OCI-LY1 (cell line): ENCODE results near the gene CRADD.

Experiments used
- CTCF ChIP-seq: fragments of 200-600 bp; sonication (generic), shearing (Covaris generic); IDR thresholded peaks from 2 replicates; pipeline ENCODE4 v1.5.1; 2017; ENCODE audit warnings: mild to moderate bottlenecking, antibody characterized with exemption, low read length, moderate library complexity, mixed read lengths
- EZH2 ChIP-seq: fragments of 200-600 bp; sonication (generic), shearing (Covaris generic); IDR thresholded peaks from 2 replicates; pipeline ENCODE4 v1.8.0; 2017; ENCODE audit warnings: borderline replicate concordance, mixed run types, mild to moderate bottlenecking, antibody characterized with exemption, low read length, moderate library complexity, mixed read lengths

GRCh38 chr12:93802698-93803423, 125.7 kb downstream of the CRADD start:
- TF ChIP-seq CTCF, result no peak
- no peak for TF ChIP-seq EZH2
